HUES6 (cell line): ENCODE results near the gene ANO1.

ENCODE experiments used
- H3K27ac ChIP-seq: 2 replicates; pipeline ENCODE4 v1.7.0; 2013; ENCODE audit warnings: low read depth, mild to moderate bottlenecking, low read length, inconsistent platforms
- H3K27me3 ChIP-seq: 2 replicates; pipeline ENCODE4 v1.6.1; 2013; ENCODE audit warnings: low read length; ENCODE audit not compliant: control insufficient read depth, insufficient read depth
- H3K36me3 ChIP-seq: 2 replicates; pipeline ENCODE4 v1.6.1; 2013; ENCODE audit warnings: low read length; ENCODE audit not compliant: control insufficient read depth, insufficient read depth
- H3K4me1 ChIP-seq: 2 replicates; pipeline ENCODE4 v1.6.1; 2013; ENCODE audit warnings: low read length; ENCODE audit not compliant: control insufficient read depth, insufficient read depth
- H3K4me3 ChIP-seq: 2 replicates; pipeline ENCODE4 v1.5.1; 2013; ENCODE audit warnings: low read depth, low read length
- H3K9ac ChIP-seq: one replicate; pipeline ENCODE4 v1.6.1; 2013; ENCODE audit warnings: mild to moderate bottlenecking, low read length
- H3K9me3 ChIP-seq: 2 replicates; pipeline ENCODE4 v1.6.1; 2013; ENCODE audit warnings: low read depth, low read length; ENCODE audit not compliant: control insufficient read depth, insufficient read depth

ANO1 gene

GRCh38 chr11:70132641-70133040, 54.5 kb downstream of the ANO1 start:
- H3K27me3 ChIP-seq, result no peaks in the 10 kb centered on the region
- H3K36me3 ChIP-seq, result no peaks in the 10 kb centered on the region
- H3K9ac ChIP-seq, result no peak overlapping the region
- H3K9me3 ChIP-seq, result no peaks in the 10 kb centered on the region
- peaks cover 28% of the 10 kb centered on the region for H3K4me1 ChIP-seq
- no peak overlapping the region for H3K27ac ChIP-seq
- no peak overlapping the region for H3K4me3 ChIP-seq

GRCh38 chr11:70133771-70134335, 55.7 kb downstream of the ANO1 start:
- H3K9me3 ChIP-seq, result no peaks in the 10 kb centered on the region
- no peak overlapping the region for H3K9ac ChIP-seq
- no peak overlapping the region for H3K4me3 ChIP-seq
- H3K27me3 ChIP-seq, result no peaks in the 10 kb centered on the region
- no peak overlapping the region for H3K27ac ChIP-seq
- no peaks in the 10 kb centered on the region for H3K36me3 ChIP-seq
- H3K4me1 ChIP-seq, result peaks cover 15% of the 10 kb centered on the region

- Histone ChIP-seq H3K9me3 (no peaks in the 10 kb centered on the region), H3K9ac (no peak overlapping the region), H3K27ac (no peak overlapping the region), H3K4me3 (no peak overlapping the region), H3K4me1 (peaks cover 10% of the 10 kb centered on the region), H3K27me3 (no peaks in the 10 kb centered on the region), H3K36me3 (no peaks in the 10 kb centered on the region)
Measured at GRCh38 chr11:70134490-70134889, 56.4 kb downstream of the ANO1 start.

GRCh38 chr11:70135142-70135541, 57.0 kb downstream of the ANO1 start:
- Histone ChIP-seq H3K36me3 (no peaks in the 10 kb centered on the region), H3K27me3 (no peaks in the 10 kb centered on the region), H3K4me1 (peaks cover 10% of the 10 kb centered on the region), H3K4me3 (no peak overlapping the region), H3K9me3 (no peaks in the 10 kb centered on the region), H3K27ac (no peak overlapping the region), H3K9ac (no peak overlapping the region)

- H3K27ac ChIP-seq, result no peak overlapping the region
- H3K4me3 ChIP-seq, result no peak overlapping the region
- H3K36me3 ChIP-seq, result no peaks in the 10 kb centered on the region
- no peaks in the 10 kb centered on the region for H3K9me3 ChIP-seq
- no peaks in the 10 kb centered on the region for H3K27me3 ChIP-seq
- H3K9ac ChIP-seq, result no peak overlapping the region
- peaks cover 10% of the 10 kb centered on the region for H3K4me1 ChIP-seq
Measured at GRCh38 chr11:70135625-70136059, 57.5 kb downstream of the ANO1 start.

- Histone ChIP-seq H3K4me1 (peaks cover 27% of the 10 kb centered on the region), H3K27me3 (peaks cover 7% of the 10 kb centered on the region), H3K27ac (no peak overlapping the region), H3K9me3 (no peaks in the 10 kb centered on the region), H3K9ac (no peak overlapping the region), H3K4me3 (no peak overlapping the region), H3K36me3 (no peaks in the 10 kb centered on the region)
Measured at GRCh38 chr11:70137383-70137782, 59.3 kb downstream of the ANO1 start.

- Histone ChIP-seq H3K9me3 (no peaks in the 10 kb centered on the region), H3K27ac (no peak overlapping the region), H3K9ac (no peak overlapping the region), H3K27me3 (peaks cover 13% of the 10 kb centered on the region), H3K4me3 (no peak overlapping the region), H3K36me3 (no peaks in the 10 kb centered on the region), H3K4me1 (peaks cover 36% of the 10 kb centered on the region)
Measured at GRCh38 chr11:70138403-70138802, 60.3 kb downstream of the ANO1 start.

- H3K27ac ChIP-seq, result no peak overlapping the region
- no peak overlapping the region for H3K4me3 ChIP-seq
- H3K9me3 ChIP-seq, result no peaks in the 10 kb centered on the region
- H3K4me1 ChIP-seq, result peaks cover 36% of the 10 kb centered on the region
- peaks cover 21% of the 10 kb centered on the region for H3K27me3 ChIP-seq
- H3K36me3 ChIP-seq, result no peaks in the 10 kb centered on the region
- no peak overlapping the region for H3K9ac ChIP-seq
Measured at GRCh38 chr11:70139785-70140410, 61.8 kb downstream of the ANO1 start.

- Histone ChIP-seq H3K4me3 (peak overlapping the region; percentile 41; the same call in 1 of the 2 replicates), H3K4me1 (peaks cover 27% of the 10 kb centered on the region), H3K9me3 (no peaks in the 10 kb centered on the region), H3K27me3 (peaks cover 23% of the 10 kb centered on the region), H3K9ac (peak overlapping the region; percentile 24), H3K27ac (no peak overlapping the region), H3K36me3 (no peaks in the 10 kb centered on the region)
Measured at GRCh38 chr11:70140711-70141485, 62.8 kb downstream of the ANO1 start.

- Histone ChIP-seq H3K27me3 (peaks cover 24% of the 10 kb centered on the region), H3K36me3 (no peaks in the 10 kb centered on the region), H3K4me3 (peak overlapping the region; percentile 41; the same call in 1 of the 2 replicates), H3K4me1 (peaks cover 33% of the 10 kb centered on the region), H3K9me3 (no peaks in the 10 kb centered on the region), H3K27ac (no peak overlapping the region; the same call in 1 of the 2 replicates), H3K9ac (peak overlapping the region; percentile 24)
Measured at GRCh38 chr11:70141486-70142220, 63.5 kb downstream of the ANO1 start.
